GM10847 (cell line): ENCODE data around the gene CPNE7.

Source experiments
- POLR2A ChIP-seq: IDR thresholded peaks from 2 replicates; pipeline ENCODE4 v1.6.1; 2011; ENCODE audit not compliant: insufficient read length; ENCODE audit errors: extremely low read depth

CPNE7 gene

GRCh38 chr16:89560378-89561141, 15.0 kb upstream of the CPNE7 start, which contains the start of gene RPL13:
Gene RPL13 (plus strand): TSS chr16:89560682. CDS start chr16:89560960, 278 bp downstream.
- TF ChIP-seq POLR2A, result peak; percentile 99

GRCh38 chr16:89561142-89561883, 14.2 kb upstream of the CPNE7 start:
- no peak for TF ChIP-seq POLR2A

- TF ChIP-seq POLR2A, result no peak
Observed at GRCh38 chr16:89561884-89562599, 13.5 kb upstream of the CPNE7 start.

GRCh38 chr16:89562939-89563338, 12.6 kb upstream of the CPNE7 start:
- TF ChIP-seq POLR2A, result no peak

DNA sequence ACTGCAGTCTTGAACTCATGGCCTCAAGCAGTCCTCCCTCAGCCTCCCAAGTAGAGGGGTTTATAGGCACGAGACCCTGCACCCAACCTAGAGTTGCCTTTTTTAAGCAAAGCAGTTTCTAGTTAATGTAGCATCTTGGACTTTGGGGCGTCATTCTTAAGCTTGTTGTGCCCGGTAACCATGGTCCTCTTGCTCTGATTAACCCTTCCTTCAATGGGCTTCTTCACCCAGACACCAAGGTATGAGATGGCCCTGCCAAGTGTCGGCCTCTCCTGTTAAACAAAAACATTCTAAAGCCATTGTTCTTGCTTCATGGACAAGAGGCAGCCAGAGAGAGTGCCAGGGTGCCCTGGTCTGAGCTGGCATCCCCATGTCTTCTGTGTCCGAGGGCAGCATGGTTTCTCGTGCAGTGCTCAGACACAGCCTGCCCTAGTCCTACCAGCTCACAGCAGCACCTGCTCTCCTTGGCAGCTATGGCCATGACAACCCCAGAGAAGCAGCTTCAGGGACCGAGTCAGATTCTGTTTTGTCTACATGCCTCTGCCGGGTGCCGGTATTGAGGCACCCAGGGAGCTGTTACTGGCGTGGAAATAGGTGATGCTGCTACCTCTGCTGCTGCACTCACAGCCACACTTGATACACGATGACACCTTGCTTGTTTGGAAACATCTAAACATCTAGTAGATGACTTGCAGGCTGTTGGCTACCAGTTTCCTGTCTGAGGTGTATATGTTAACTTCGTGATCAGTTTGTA, 11.7 kb upstream of the CPNE7 start:
- no peak for TF ChIP-seq POLR2A

- no peak for TF ChIP-seq POLR2A
Observed at GRCh38 chr16:89564476-89565255, 10.9 kb upstream of the CPNE7 start.

DNA sequence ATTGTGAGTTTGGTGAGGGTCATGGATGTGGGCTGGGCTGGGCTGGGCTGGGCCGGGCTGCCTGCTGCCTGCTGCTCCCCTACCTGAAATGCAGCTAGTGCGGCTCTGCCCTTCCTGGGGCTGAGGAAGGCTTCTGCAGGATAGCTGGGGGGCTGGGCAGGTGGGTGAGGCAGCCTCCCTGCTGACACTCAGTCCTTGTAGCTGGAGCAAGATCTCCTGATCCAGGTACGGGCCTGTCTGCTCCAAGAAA, 10.4 kb upstream of the CPNE7 start:
- no peak for TF ChIP-seq POLR2A

GRCh38 chr16:89565506-89566372, 9.8 kb upstream of the CPNE7 start:
- no peak for TF ChIP-seq POLR2A

DNA sequence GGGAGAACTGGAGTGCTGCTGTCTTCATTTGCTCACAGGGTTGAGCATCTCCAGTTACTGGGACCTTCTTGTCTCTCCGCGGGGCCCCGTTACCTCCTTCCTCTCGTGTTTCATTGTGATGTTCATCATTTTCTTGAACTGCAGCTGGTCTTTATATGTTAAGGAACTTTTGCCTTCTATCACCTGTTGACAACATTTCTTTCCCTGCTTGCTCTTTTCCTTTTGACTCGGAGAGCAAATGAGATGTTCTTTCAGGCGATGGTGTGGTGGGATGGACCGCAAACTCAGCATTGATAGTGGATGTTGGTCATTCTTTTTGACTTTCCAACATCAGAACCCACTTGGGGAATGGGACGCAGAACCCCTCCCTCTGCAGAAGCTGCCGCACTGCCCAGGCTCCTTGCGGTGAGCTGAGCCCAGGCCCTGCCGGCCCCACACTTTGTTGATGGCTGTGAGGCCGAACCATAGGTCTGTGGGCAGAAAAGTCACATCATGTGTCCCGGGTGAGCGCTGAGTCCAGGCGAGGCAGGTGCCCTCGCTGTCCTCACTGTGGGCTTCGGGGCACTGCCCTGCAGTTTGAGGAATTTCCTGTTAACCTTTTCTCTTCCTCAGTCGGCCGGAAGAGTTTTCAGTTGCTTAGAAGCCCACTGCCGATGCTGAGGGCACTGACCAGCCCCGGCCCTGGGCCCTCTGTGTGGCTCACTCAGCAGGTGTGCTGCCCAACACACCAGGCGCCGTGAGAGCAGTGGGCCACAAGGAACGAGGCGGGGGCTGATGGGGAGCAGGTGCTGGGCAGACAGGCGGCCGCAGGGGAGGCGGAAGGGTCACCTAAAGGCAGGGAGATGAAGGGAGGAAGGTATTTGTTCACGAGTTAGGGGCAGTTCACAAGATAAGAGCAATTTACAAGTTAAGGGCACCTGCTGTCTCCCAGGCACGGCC, 7.6 kb upstream of the CPNE7 start:
- TF ChIP-seq POLR2A, result no peak

DNA sequence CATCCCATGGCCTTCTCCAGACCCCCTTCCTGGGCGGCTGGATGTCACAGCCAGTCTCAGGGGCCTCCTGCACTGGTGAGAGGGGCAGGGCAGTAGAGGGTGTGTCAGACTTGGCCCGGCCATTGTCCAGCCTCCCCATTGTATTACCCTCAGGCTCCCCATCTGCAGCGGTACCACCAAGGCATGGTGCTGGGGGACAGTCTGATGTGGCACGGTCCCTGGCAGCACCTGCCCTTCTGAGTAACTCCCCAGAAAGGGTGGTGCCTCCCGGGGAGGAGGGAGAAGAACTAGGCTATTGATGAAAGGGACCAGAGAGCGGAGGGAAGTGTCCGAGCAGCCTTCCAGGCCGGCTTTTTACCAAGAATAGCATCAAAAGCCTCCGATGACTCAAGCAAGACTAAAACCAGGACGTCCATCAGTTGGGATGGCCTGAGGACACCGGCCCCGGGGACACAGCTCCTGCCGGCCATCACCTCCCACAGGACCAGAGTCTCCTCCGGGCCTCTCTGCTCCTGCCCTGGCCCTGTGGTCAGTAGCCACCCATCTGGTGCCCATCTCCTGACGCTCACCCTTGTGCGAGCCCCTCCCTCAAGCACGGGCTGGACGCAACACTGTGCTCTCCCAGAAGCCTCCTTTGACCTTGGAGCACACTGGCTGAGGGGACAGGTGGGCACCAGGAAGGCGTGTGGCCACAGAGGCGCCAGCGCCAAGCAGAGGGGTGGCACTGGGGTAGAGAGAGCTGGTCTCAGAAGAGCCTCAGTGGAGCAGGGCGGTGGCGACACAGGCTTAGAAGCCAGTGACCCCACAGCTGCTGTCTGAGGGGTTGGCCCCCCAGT, 5.8 kb upstream of the CPNE7 start:
- TF ChIP-seq POLR2A, result no peak

- no peak for TF ChIP-seq POLR2A
Observed at GRCh38 chr16:89570342-89570923, 5.1 kb upstream of the CPNE7 start.
